ENCODE measurements around the gene ABCA3. TPM values are rescaled to one million over a fixed set of nuclear protein-coding genes. Genes with fewer than 3 reads are reported as not detected.

Gene ABCA3
- total RNA-seq, 4 donors from 2014 or later = 6.8 to 17.9 (median 11.0) TPM

DNA sequence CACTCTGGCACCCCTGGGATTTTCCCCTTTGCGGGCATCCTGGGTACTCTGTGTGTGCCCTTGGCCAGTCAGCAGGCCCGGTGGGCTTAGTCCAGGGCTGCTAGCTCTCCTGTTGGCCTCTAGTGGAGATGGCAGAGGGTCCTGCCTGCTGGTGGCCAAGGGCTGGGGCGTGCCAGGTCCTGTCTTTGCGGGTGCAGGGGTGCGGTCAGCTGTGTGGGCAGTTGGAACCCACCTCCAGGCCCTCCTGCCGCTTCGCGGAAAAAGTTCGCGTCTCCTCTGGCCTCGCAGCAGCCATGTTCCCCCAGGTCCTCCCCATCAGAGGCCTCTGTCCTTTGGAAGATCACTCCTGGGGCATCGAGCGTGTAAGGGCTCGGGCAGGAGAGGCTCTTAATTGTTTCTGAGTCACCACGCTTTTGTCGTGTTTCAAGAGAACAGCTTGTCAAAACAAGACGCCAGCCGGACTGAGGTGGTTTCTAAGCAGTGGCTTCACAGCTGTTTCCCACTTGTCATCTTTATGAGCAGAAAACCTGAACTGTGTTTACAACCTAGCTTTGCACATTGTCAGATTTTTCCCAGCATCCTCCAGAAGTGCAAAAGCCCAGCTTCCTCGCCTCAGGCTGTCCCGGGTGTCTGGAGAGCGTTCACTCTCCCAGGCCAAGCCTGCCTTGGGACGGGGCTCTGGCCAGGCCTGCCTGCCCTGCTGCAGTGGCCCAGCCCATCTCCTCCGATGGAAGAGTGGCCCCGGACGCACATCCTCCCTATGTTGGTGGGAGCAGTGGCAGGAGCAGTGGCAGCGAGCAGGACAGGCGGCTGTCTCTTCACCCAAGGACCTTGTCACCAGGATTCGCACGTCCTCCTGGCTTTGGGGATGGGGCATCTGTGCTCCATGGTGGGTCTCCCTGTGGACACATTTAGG, 109.3 kb downstream of the ABCA3 start:
- TF ChIP-seq, protein P1, sequence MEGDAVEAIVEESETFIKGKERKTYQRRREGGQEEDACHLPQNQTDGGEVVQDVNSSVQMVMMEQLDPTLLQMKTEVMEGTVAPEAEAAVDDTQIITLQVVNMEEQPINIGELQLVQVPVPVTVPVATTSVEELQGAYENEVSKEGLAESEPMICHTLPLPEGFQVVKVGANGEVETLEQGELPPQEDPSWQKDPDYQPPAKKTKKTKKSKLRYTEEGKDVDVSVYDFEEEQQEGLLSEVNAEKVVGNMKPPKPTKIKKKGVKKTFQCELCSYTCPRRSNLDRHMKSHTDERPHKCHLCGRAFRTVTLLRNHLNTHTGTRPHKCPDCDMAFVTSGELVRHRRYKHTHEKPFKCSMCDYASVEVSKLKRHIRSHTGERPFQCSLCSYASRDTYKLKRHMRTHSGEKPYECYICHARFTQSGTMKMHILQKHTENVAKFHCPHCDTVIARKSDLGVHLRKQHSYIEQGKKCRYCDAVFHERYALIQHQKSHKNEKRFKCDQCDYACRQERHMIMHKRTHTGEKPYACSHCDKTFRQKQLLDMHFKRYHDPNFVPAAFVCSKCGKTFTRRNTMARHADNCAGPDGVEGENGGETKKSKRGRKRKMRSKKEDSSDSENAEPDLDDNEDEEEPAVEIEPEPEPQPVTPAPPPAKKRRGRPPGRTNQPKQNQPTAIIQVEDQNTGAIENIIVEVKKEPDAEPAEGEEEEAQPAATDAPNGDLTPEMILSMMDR (IDR thresholded peaks at IDR 0.05) = no peak
- TF ChIP-seq POLR2A (IDR thresholded peaks at IDR 0.05) (no peak), EP300 (IDR thresholded peaks at IDR 0.05) (no peak), POLR2AphosphoS5 (IDR thresholded peaks at IDR 0.05) (no peak)
- Histone ChIP-seq H3K9me3 (no peaks in the 10 kb centered on the region), H3K36me3 (peaks cover 76% of the 10 kb centered on the region), H3K27me3 (peaks cover 2% of the 10 kb centered on the region), H3K4me3 (no peak overlapping the region), H3K4me1 (peaks cover 21% of the 10 kb centered on the region), H3K27ac (peak overlapping the region; percentile 66)
- no peak for DNase-seq (ENCODE audit: low spot score in 2 of 2)
- 86% methylated on average over 22 of the region's 29 CpGs for WGBS

DNA sequence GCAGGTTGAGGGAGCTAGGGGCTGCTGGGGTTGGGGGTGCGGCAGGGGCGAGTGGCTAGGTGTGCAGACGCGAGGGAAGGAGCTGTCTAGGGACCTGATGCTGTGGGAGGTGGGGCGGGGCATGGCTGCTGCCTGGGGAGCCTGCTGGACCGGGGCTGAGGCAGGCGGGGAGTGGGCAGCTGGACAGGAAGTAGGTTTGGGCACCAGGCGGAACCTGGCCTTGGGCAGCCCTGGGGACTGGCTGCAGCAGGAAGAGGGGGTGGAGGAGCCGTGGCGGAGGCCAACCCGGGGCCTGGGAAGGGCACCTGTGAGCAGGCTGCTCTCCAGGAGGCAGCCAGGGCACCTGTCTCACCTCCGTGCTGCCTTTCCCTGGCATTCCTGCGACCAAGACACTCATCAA, 110.2 kb downstream of the ABCA3 start:
- H3K36me3 ChIP-seq = peaks cover 72% of the 10 kb centered on the region
- no peaks in the 10 kb centered on the region for H3K9me3 ChIP-seq
- DNase-seq (ENCODE audit: low spot score in 2 of 2) = peak in 1 of 2 donors; percentile 64
- H3K4me1 ChIP-seq = peaks cover 18% of the 10 kb centered on the region
- no peaks in the 10 kb centered on the region for H3K27me3 ChIP-seq
- no peak for TF ChIP-seq POLR2A (IDR thresholded peaks at IDR 0.05)
- TF ChIP-seq, protein P1 (IDR thresholded peaks at IDR 0.05) = no peak
- TF ChIP-seq POLR2AphosphoS5 (IDR thresholded peaks at IDR 0.05) = no peak
- no peak for TF ChIP-seq EP300 (IDR thresholded peaks at IDR 0.05)
- H3K27ac ChIP-seq = no peak overlapping the region
- WGBS = 80% methylated on average over 13 of the region's 13 CpGs
- no peak overlapping the region for H3K4me3 ChIP-seq

DNA sequence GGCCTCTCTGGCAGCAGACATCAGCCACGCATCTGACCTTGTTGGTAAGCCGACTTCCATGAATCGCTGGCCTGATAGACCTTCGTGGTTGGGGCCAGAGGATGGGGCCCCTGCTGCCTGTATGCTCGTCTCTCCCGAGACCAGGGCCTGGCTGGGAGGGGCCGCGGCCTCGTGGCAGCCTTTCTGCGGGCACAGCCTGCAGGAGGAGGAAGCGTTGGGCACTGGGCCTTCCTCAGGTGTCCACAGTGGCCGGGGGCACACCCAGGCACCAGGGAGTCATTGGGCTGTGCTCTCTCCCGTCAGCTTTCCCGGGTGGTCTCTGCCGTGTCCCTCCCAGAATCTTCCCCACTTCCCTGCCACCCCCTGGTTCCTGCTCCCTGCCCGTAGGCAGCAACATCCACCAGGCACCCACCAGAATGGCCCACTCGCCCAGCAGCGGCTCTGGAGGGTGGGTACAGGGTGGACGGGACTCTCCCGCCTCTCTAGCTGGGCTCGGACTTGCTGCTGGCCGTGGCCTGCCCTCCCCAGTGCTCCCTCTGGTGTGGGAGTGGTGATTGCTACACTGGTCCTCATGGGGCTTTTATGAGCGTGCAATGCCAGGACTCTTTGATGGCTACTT, 110.8 kb downstream of the ABCA3 start:
- 89% methylated on average over 7 of the region's 23 CpGs for WGBS
- Histone ChIP-seq H3K4me3 (no peak overlapping the region), H3K36me3 (peaks cover 66% of the 10 kb centered on the region), H3K27ac (no peak overlapping the region), H3K9me3 (no peaks in the 10 kb centered on the region), H3K27me3 (no peaks in the 10 kb centered on the region), H3K4me1 (peaks cover 24% of the 10 kb centered on the region)
- DNase-seq (ENCODE audit: low spot score in 2 of 2) = no peak
- TF ChIP-seq POLR2AphosphoS5 (IDR thresholded peaks at IDR 0.05) = no peak
- TF ChIP-seq, protein P1 (IDR thresholded peaks at IDR 0.05) = no peak
- no peak for TF ChIP-seq EP300 (IDR thresholded peaks at IDR 0.05)
- TF ChIP-seq POLR2A (IDR thresholded peaks at IDR 0.05) = no peak

DNA sequence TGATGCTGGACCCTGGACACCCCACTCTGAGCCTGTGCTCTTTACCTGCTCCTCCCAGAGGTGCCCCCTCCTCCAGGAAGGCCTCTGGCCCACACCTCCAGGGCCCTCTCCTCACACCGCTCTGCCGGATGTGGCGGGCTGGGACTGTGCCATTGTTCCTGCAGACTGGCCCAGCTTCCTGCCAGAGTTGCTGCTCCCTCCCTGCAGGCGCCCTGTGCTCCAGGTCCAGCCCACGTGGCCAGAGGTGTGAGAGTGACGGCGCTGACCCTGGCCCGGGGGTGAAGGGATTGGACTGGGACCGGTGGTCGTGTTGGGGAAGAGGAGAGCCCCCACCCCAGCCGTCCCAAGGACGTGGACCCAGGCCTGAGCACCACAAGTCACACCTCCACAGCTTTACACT, 111.4 kb downstream of the ABCA3 start:
- Histone ChIP-seq H3K36me3 (peaks cover 59% of the 10 kb centered on the region), H3K9me3 (no peaks in the 10 kb centered on the region), H3K27ac (no peak overlapping the region), H3K27me3 (no peaks in the 10 kb centered on the region), H3K4me3 (no peak overlapping the region), H3K4me1 (peaks cover 31% of the 10 kb centered on the region)
- WGBS = 94% methylated on average over 8 of the region's 12 CpGs
- TF ChIP-seq POLR2A (IDR thresholded peaks at IDR 0.05) (no peak), EP300 (IDR thresholded peaks at IDR 0.05) (no peak), POLR2AphosphoS5 (IDR thresholded peaks at IDR 0.05) (no peak)
- TF ChIP-seq, protein P1 (IDR thresholded peaks at IDR 0.05) = no peak
- peak in 1 of 2 donors; percentile 71 for DNase-seq (ENCODE audit: low spot score in 2 of 2)

Data from suprapubic skin (tissue), 4 donors.